GM21423 (cell line): ENCODE results near the gene PCF11.
"Not testable (repeated sequence)": the region's sequence is repeated elsewhere in the genome, so short reads cannot be mapped to it uniquely, and the experiment has no call there.

Experiments used
- ATAC-seq: cut with Tn5 transposase; IDR thresholded peaks from one replicate; pipeline ENCODE4 v1.9.1; 2021; ENCODE audit warnings: mild to moderate bottlenecking, moderate library complexity; ENCODE audit not compliant: unreplicated experiment

Gene PCF11

DNA sequence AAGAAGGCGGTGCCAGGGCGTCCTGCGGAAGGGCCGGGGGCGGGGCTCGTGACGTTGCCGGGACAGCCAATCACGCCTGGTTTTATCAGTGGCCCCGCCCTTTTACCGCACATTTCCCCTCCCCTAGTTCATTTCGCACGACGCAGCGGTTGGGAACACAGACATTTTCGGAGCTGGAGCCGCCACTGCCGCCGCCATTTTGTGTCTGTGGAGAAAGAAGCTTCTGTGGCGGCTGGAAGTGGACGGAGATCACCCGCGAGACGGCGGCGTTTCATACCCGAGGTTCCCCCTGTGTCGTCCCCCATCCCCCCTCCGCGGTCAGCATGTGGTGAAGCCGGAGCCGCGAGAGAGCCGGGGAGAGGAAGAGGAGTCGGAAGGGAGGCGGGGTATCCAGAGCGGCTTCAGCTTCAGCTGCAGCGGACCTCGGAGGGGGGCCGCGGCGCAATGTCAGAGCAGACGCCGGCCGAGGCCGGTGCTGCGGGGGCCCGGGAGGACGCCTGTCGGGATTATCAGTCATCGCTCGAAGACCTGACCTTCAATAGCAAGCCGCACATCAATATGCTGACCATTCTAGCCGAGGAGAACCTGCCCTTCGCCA, at the start of gene PCF11:
TSS of gene PCF11 (plus strand) at position 136 of the 598 bp plus-strand sequence. CDS start at position 445, 309 bp downstream.
- peak; percentile 6 for ATAC-seq

- ATAC-seq = no peak
Measured at GRCh38 chr11:83112886-83113285, 44.0 kb upstream of the PCF11 start.

- no peak for ATAC-seq
Measured at GRCh38 chr11:83115026-83115425, 41.9 kb upstream of the PCF11 start.

DNA sequence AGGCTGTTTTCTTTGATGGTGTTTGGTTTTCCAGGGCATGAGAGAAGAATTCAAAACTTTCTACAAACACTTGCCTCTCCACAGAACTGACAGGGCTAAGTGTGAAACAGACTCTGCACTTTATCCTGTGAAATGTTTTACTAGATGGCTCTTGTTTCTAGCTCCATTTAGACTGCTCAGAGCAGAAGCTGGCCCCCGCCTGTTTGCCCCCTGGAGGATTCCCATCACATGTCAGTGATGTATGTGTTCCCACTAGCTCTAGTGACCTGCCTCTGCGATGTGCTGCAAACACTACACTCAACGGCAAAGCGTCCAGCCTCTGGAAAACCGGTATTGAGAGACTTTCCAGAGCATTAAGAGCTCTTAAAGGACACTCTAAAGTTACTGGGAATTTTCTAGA, 41.4 kb upstream of the PCF11 start:
- ATAC-seq = no peak

- no peak for ATAC-seq
Measured at GRCh38 chr11:83116015-83116641, 40.8 kb upstream of the PCF11 start.

- no peak for ATAC-seq
Measured at GRCh38 chr11:83118814-83119213, 38.1 kb upstream of the PCF11 start.

DNA sequence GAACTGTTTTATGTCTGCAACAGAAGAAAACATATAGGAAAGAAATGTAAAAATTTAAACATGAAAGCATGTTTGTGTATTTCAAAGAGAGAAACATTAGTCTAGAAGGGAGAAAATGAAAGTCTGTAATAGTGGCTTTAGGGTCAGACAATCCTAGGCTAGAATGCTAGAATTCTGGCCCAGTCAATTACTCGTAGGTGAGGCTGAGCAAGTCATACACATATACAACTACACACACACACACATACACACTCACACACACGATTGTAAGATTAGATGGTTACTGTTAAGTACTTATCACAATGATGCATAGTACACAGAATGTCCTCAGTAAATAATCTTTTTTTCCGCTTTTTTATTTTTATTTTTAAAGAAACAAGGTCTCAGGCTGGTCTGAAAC, 37.7 kb upstream of the PCF11 start:
- no peak for ATAC-seq

DNA sequence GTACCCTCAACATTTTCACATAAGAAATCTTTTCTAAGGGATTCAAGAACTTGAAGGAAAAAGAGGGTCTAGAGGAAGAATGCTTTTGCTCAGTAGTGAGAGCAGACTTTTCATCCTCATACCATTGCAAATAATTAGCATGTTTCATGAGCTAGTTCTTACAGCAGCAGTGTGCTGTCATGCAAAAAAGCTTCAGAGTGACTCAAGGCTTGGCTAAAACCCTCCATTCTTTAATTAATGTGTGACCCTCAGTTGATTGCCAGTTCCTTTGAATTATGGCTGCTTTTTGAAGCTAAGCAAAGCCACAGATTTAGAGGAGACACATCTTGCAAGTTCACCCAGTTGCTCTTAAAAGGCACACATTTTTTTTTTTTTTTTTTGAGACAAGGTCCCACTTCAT, 36.6 kb upstream of the PCF11 start:
- ATAC-seq = no peak

DNA sequence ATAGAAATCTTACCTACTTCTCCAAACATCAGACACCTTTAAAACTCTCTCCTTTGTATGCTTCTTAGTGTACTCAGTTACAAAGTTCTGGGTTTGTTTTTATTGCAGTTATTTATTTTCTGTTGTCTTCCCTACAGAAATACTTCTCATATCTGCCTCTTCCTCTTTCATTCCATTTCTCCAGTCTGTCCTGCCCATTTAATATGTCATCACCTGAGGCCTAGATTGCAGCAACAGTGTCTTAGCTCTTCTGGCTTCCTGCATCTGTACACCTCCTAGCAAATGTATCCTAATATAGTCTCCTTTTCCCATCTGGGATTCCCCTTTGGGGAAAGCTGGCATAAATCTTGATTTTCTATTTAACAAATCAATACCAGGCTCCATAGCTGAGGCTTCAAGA, 34.9 kb upstream of the PCF11 start:
- no peak for ATAC-seq

DNA sequence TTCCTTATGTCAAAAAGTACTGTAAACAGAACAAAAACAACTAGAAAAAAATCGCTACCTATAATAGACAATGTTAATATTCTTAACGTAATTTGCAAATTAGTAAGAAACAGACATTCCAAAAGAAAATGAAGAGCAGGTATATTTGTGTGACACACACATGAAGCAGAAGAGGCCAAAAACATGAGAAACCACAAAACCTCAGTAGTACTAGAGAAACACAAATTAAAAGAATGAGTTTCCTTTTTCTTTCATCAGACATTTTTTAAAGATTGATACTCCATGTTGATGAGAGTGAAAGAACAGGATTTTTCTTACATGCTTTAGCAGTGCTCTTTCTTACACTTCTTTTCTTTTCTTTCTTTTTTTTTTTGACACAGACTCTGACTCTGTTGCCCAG, 34.2 kb upstream of the PCF11 start:
- ATAC-seq = no peak

GRCh38 chr11:83124636-83125424, 32.1 kb upstream of the PCF11 start:
- ATAC-seq = no peak

DNA sequence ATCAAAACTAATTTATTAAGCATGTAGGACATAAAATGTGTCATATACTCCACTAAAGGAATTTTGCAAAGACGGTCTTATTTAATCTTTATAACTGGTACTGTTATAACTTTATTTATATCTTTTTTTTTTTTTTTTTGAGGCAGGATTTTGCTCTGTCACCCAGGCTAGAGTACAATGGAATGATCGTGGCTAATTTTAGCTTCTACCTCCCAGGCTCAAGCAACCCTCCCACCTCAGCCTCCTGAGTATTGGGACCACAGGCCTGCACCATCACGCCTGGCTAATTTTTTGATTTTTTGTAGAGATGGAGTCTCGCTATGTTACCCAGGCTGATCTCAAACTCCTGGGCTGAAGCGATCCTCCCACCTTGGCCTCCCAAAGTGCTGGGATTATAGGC, 31.4 kb upstream of the PCF11 start:
- ATAC-seq = no peak

DNA sequence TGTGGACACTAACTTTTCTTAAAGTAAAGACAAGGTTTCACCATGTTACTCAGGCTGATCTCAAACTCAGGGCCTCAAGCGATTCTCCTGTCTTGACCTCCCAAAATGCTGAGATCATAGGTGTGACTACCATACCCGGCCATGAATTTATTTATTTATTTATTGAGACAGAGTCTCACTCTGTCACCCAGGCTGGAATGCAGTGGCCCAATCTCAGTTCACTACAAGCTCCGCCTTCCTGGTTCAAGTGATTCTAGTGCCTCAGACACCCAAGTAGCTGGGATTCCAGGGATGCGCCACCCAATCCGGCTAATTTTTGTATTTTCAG, 29.7 kb upstream of the PCF11 start:
- no peak for ATAC-seq

DNA sequence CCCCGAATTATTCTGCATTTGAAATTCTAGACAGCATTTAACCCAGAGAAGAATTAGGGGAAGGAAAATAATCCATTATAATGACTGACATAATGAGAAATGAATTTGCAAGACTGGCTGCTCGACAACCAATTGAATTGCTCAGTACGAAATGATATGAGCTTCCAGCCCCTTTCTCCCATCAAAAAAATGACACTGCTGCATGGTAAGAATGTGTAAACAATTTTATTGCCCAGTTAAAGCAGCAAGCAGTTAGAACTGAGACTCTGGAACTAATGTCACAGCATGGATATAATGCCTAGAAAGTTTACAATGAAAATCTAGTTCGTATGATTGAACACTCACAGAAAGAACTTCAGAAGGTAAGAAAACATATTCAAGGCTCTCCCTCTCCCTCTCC, 24.7 kb upstream of the PCF11 start:
- no peak for ATAC-seq

GRCh38 chr11:83133266-83133665, 23.7 kb upstream of the PCF11 start:
- ATAC-seq = not testable (repeated sequence)

- no peak for ATAC-seq
Measured at GRCh38 chr11:83139310-83139709, 17.6 kb upstream of the PCF11 start.

DNA sequence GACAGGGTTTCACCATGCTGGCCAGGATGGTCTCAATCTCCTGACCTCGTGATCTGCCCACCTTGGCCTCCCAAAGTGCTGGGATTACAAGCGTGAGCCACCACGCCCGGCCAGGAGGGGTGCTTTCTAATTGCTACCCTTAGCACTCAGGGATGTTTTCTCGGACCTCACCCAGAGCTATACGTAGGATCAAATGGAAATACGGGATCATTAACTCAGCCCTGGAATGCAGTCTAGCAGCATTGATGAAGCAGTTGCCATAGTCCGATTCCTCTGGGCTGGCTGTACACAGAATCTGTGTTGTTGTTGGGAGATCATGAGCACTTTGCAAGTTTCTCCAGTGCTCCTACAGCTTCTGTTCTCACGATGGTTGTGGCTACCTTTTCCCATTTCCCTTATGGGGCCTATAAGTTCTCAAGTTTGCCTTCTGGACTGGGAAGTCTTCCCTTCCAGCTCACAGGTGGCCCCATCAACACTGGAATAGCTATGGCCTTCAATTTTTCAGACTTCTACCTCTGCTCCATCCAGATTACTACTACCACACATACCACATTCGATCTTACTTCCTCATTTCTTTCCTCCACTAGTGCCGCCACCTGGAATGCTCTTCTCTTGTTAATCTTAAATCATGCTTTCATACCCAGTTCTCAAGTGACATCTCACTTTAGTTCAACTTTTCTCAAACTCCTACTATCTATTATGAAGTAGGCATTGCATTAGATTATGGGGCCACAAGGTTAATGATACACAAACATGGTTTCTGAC, 16.1 kb upstream of the PCF11 start:
- peak; percentile 98 for ATAC-seq

DNA sequence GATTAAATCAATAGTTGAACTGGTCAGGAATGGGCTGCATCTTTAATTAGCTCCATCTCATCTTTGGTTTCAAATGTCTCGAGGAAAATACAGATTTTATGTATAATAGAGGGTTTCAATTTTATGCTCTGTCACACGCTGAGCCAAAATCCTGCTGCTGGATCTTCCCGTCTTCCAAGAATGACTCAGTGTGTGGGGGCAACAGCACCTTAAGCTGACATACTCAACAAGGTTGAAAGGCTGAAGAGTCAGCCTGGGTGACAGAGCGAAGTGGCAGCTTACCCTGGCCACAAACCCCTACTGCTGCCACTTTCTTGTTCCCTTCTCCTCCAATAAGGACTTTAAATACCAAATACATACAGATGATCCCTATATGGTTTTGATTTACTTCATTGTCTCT, 9.0 kb upstream of the PCF11 start:
- no peak for ATAC-seq

- ATAC-seq = no peak
Measured at GRCh38 chr11:83150450-83150849, 6.5 kb upstream of the PCF11 start.

DNA sequence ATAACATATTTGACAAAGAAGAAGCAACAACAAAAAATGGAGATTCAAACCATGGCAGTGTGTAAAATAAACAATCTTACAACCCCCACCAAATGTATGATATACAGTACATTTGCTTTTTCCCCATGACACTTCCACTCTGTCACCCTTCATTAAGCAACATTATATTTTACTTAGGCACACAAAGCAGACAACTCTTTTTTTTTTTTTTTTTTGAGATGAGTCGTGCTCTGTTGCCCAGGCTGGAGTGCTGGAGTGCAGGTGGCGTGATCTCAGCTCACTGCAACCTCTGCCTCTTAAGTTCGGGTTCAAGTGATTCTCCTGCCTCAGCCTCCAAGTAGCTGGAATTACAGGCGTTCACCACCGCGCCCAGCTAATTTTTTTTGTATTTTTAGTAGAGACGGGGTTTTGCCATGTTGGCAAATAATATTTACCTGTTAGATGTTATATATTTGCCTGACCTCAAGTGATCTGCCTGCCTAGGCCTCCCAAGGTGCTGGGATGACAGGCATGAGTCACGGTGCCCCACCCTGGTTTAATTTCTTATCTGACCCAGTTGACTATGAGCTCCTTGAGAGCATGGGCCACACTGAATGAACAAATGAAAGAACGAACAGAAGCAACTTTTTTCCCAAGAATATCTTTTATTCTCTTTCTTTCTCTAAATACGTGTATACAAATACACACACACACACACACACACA, 5.5 kb upstream of the PCF11 start:
- ATAC-seq = no peak

- ATAC-seq = no peak
Measured at GRCh38 chr11:83152264-83152663, 4.7 kb upstream of the PCF11 start.
